Amygdala (tissue), 56 donors: ENCODE measurements around the gene HCFC1.

Experiments
- DNase-seq, 56 donors: peaks; one replicate each; lab custom pipeline; 2025; lab: John Stamatoyannopoulos, UW

The HCFC1 gene

DNA sequence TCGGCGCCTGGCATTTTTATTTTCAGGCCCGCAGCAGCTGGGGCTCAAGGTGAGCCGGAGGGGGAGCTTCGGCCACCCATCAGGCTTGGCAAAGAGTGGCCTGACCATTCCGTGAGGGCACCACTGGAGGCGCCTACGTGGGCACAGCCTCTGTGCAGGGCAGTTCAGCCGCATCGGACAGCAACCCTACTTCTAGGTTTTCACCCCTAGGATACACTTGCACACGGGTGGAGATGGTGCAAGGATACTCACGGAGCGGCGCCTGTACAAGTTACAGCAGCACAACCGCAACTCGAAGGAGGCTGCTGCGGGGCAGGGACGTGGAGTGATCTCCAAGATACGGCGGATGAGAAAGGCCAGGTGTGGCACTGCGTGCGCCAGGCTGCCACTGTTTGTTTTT lies 10.8 kb downstream of the HCFC1 start:
- DNase-seq = no peak

DNA sequence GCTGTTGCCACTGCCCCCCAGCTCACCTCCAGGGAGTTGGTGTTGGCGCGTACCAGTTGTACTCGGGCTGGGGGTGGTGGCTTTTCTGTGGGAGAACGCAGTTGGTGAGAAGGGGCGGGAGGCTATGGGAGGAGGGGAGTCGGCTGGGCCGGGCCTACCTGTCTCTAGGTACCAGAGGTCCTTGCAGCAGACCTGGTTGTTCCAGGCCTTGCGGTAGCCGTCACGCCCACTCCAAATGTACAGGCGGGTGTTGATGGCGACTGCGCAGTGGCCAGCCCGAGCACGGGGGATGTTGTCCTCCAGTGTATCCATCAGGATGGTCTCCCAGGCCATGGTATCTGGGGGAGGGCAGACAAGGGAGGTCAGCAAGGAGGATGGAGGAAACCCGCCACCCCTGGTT lies 11.5 kb downstream of the HCFC1 start:
- DNase-seq = no peak

DNA sequence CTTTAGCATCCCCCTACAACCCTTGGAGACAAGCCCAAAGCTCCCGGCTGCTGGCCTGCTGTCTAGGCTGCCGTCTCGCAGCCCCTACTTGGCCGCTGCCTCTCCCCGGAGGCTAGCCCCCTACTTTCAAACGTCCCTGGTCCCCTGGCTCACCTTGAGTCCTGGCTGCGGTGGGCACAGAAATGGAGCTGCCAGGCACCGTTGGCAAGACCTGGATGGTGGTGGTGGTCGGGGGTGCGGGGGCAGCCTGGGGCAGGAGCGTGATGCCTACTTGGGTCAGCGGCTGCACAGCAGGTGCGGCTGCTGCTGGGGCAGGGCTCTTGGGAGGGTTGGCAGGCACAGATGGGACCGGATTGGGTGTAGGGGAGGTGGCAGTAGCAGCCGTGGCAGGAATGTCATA lies 12.0 kb downstream of the HCFC1 start:
- no peak for DNase-seq

DNA sequence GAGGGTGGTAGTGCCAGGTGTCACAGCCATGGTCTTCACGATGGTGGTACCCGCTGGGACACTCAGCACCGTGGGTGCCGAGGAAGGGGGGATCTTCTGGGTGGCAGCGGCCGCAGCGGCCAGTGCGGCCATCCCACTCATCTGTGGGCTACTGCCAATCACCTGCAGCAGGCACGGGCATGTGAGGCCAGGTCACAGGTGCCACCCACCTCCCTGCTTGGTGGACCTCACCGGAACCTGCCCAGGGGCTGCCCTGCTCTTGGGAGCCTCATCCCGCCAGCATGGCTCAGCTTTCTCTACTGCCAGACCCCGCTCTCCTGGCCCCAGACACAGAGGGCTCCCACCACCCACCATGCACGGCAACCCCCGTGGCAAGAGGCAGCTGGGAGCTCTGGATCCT lies 13.0 kb downstream of the HCFC1 start:
- no peak for DNase-seq

DNA sequence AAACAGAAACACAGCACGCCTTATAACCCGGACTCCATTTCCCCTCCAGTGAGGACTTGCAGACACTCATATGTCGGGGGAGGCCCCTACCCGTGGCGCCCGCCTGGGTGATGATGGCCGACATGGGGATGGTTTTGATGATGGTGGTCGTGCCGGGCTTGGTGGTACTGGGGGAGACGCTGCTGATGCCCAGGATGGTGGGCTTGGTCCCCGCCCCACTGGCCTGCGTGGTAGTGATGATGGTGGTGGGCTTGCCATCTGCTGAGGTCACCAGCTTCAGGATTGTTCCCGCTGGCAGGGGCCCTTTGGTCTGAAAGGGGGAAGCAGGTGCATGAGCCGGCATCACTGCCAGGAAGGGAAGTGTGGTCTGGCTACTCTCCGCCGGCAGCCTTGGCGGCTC lies 14.4 kb downstream of the HCFC1 start:
- DNase-seq = no peak

DNA sequence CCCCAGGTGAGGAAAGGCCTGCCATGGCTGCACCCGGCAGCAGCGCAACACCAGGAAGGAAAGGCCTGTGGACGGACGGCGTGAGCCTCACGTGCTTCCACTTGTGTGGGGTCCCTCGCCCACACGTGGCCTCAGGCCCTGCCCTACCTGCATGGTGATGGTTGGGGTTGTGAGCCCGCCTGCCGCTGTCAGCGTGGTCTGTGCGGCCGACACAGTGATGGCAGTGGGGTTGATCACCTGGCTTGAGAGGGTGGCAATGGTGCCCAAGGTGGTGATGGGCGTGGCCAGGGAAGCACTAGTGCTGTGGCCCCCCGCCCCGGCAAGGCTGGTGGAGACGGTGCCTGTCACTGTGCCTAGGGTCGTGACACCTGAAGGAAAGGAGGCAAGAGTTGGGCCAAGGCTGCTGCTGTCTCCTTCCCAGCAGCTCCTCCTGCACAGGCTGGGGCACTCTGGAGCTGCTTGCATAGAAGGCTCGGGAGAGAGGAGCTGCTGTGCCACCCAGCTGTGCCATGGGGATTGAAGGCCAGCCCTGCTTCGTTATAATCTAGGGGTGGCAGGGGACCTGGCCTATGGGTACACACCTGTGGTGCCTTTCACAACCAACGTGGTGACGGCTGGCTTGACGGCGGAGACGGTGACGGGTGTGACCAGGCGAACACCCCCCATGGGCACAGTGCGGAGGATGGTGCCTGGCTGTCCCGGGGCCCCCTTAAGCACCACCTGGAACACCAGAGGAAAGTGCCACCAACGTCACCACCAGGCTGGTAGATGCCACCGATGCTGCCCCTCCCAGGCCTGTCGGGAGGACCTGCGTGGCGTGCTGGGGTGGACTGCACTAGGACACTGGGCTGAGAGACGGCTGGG lies 15.3 kb downstream of the HCFC1 start:
- no peak for DNase-seq

DNA sequence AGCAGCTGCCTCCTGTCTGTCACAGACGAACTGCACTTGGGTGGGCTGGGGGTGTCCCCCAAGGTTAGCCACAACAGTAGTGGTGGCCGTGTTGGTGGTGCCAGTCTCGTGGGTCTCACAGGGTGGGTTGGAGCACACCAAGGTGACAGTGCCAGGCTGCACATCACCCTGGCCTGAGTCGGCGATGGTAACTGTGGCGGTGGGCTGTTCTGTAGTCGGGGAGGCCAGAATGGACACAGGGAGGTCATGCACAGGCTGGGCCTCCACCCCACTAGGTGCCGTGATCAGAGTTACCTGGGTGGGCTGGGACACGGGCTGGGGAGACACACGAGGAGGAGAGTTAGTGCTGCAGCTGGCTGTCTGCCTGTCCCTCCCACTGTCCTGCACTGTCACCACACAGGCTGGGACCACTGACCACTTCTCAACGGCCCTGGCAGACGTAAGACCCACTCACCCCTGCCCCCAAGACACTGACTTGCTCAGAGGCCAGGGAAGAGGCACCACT lies 16.3 kb downstream of the HCFC1 start:
- DNase-seq = no peak

DNA sequence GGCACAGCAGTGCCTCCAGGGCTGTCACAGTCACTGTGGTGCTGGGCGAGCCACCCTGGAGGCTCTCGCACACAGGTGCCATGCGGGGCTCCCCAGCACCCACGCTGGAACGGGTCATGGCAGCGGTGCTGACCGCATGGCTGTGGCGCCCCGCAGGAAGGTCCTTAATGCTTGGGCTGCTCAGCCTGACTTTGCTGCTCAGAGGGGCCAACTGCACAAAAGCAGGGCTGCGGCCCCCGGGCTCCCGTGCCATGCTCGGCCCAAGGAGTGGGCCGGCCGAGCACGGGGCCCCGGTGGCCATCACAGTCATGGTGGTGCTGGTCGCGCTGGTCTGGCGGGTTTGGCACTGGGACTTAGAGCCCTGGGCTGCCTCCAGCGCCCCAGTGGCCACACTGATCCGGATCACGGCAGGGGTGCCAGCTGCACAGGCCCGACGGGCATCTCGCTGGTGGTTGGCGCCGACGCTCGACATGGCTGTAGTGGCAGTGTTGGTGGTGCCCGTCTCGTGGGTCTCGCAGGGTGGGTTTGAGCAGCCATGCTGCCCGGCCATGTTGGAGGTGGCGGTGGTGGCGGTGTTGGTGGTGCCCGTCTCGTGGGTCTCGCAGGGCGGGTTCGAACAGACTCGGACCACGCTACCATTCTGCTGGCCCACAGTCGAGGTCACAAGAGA lies 16.9 kb downstream of the HCFC1 start:
- DNase-seq = no peak

DNA sequence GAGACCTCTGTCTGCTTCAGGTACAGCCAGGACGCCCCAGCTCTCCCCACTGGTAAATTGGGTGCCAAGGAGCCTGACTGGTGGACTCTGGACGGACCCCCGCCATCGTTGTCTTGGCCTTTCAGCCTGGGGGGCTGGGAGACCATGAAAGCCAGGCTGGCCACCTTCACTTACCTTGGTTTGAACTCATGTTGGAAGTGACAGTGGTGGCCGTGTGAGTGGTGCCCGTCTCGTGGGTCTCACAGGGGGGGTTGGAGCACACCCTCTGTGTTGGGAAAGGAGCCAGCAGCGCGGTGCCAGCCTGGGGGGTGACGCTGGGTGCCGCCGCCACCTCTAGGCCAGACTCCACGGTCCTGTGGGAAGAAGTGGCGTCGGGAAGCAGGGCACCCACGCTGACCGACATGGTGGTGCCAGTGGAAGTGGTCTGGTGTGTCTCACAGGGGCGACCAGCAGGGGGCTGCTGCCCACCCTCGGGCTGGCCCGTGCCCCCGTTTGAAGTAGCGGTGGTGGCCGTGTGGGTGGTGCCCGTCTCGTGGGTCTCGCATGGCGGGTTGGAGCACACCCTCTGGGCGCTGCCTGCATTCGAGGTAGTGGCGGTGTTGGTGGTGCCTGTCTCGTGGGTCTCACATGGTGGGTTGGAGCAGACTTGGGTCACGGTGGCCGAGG lies 17.6 kb downstream of the HCFC1 start:
- DNase-seq = no peak

DNA sequence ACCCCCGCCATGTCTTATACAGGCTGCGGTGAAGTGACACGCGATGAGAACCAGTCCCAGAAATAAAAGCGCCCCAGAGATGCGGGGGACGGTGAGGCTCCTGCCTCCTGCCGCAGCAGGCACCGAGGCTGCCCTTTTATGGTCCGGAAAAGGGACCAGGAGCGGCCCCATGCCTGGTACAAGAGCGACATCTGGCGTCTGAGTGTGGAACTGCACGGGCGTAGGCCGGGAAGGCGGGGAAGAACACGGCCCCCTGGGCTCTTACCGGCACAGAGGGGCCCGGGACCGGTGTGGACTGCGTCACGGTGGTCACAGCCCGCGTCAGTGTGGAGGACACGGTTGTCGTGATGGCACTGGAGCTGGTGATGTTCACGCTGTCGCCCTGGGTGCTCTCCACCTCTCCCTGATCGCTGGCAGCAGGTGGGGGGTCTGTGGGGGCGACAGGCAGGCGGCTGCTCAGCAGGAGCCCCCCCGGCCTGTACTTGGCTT lies 18.2 kb downstream of the HCFC1 start:
- peak in 40 of 56 donors; percentile 9 to 81 (median 34) for DNase-seq

DNA sequence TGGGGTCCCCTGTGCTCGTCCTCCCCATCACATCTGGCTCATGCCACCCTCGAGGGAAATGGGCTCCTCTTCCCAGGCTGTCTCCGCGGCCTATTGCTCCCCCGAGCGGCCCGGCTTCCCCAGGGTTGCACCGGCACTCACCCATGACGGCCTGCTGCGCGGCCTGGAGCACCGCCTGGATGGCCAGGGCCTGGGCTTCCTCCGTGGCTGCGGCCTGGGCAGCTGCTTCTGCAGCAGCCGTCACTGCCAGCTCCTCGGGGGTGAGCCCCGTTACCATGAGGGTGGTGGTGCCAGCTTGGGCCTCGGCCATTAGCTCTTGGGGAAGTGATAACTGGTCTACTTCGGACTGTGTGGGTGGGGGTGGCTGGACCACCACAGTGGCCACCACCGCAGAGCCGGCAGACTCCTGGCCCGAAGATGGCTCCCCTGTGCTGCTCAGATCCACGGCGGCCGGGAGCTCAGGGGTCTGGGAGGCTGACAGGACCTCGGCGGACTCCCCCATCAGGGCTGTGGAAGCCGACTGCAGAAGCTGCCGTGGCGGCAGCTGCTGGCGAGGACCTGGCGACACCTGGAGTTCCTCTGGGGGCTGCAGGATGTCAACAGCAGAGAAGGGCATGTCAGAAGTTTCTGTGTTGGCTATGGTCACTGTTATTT lies 19.1 kb downstream of the HCFC1 start:
- DNase-seq = no peak

DNA sequence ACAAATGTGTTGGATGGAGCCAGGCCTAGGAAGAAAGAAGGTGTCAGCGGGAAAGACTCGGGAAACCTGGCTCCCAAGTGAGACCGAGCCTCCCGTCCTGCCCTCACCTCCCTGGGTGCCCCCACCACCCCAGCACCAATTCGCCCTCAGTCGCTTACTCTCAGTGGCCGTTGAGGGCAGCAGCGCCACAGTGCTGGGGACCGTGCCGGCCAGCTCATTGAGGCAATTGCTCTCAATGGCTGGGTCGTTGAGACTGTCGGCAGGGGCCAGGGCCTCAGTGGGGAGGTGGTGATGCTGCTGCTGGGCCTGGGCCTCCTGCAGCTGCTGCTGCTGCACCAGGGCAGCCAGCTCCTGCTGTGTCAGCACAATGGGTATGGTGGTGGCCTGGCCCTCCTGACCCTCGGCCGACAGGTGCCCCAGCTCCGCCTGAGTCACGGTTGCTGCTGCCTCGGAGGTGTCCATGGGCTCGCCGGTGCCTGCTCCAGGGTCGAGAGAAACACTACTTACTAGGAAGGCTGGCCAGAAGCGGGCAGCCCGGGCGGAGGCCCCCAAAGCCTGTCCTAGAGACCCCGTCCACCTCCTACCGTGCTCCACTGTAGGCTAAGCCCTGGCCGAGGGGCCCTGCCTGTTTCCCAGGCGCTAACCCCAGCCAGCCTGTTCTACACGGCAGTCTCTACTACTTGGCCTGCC lies 19.8 kb downstream of the HCFC1 start:
- no peak for DNase-seq

DNA sequence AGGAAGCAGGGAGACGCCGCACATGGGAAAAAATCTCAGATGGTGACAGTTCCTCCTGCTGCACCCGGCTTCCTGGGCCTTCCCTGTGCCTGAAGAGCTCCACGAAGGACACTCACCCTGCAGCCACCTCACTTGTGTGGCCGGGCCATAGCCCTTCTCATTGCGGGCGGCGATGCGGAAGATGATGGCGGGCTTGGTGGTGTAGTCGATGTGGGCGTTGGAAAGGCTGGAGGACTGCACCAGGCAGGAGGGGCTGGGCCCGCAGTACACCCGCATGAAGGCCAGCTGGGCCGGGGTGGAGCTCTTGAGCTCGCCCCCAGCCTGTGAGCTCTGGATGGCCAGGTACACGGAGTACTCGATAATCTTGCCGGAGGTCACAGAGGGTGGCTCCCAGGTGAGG lies 21.5 kb downstream of the HCFC1 start:
- DNase-seq = no peak

DNA sequence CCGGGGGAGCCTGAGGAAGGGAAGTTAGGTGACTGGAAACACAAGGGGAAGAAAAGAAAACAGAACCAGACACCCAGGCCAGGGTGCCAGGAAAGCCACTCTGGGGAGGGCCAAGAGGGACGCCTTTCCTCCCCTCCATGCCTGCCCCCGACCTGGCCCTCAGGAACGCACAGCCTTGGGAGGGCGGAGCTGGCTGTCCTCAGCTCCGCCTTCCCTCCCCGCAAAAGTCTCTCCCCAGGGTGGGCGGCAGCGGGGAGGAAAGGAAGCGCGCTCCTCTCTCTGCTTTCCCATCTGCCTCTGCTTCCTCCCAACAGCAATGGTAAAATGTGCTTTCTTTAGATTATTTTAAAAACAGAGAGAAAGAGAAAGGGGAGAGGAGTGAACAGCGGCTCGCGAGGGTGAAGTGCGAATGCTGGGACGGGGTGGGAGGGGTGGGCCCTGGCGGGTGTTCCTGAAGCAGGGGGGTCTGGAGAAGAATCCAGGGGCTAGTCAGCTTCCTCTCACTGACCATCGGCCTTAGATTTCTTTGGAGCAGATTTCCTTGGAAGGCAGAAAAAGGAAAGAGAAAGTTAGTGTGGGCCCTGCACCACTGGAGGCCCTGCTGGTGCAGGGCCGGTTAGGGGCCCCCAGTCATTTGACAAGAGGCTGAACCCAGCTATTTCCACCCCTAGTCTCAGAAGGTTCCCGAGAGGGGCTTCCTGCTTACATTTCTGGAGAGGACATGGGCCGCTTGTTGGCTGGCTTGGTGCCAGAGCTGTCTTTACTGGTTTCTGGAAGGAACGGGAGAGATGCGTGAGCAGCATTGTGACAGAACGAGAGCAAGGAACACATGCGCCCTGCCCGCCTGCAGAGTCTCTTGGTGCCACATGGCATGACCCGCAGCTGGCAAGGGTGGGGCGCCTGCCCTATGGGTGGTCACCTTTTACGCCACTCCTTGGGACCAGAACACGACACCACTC lies 22.5 kb downstream of the HCFC1 start:
- DNase-seq = no peak

DNA sequence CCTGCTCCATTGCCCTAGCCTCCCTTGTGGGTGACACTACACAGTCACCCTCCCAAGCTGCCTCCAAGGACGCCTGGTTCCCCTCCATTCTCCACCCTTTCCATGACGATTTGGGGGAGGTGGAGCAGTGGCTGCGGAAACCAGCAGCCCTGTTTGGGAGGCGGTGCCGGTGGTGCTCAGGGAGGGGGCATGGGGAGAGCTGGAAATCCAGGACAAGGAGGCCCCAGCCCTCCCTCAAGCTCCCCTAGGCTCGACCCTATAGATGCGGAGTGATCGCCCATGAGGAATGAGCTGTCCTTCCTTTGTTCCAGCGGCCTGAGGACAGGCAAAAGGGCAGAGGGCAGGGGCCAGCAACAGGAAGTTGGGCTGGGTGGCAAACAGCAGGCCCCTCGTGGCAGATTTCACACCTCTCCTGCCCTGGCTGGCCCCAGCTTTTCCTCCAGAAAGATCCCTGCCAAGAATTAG lies 23.6 kb downstream of the HCFC1 start:
- no peak for DNase-seq

DNA sequence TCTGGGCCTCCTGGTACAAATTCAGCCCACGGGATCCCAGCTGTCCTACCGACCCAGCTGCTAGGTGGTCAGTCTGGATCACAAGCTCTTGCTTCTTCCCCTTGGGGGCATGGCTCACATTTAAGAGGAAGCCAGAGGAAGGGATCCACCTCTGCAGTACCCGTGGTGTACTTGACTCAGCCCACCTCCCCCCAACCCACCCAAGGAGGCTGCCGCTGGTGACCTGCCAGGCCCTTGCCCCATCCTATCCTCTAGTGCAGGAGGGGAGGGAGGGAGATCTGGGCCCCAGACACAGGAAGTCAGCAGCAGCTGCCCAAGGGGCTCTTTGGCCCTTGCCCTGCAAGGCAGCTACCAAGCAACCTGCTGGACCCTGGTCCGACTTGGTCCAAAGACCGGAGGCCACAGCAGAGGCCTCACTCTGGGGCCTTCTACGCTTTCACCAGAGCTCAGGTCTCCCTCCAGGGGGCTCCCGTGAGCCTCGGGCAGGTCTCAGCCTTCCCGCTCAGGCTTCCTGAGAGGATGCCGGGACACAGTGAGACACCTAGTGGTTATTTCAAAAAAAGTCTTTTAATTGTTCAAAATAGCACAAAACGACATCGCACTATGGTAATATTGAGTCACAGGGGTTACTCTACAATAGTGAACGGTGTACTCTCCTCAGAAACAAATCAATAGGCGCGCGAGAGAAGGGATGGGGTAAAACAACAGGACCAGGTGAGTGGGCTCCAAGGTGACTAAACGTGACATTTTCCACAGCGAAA lies 24.4 kb downstream of the HCFC1 start:
- DNase-seq = peak in 33 of 56 donors; percentile 8 to 74 (median 31)

DNA sequence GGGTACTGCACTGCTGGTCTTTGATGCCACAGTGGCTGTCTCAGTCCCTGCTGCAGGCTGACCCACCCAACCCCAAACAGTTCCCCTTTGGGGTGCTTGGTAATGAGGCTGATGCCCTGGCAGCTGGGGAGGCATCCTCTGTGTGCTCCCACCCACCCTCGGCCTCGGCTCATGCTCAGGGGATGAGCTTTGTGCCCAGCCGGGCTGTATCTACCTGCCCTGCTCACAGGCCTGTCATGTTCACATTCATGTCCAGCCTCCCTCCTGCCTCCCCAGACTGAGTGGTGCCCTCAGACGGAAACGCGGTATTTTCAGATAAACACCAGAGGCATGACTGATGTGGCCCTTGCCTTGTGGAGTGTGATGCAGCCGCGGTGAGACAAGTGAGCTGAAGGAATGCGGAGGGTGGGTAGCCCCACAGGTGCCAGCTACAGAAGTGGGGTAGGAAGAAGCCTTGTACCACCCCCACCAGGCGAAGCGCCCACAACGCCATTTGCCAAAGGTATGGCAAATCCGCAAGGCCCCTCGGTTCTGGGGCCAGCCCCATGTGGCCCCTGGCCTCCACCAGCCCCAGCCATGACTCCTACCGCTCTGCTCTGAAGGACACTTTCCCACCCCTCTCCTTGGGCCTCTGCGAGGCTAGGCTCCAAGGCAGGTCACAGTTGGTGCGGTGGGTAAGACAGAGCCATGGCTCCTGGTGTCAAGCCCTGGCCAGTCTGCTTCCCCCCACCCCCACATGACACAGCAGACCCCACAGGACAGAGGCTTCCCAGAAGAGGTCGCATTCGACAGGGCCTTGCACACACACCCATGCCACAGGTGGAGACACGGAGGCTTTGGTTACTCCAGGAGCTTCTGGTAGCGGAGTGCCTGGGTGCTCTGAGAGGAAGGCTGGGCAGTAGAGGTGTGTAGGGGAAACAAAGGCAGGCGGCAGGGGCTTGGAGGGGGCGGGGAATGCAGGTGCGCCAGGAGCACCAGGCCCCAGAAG lies 25.4 kb downstream of the HCFC1 start:
- no peak for DNase-seq
